Esophagus muscularis mucosa (tissue), 3 donors: ENCODE data around the gene NDRG3.

Experiments
- CTCF ChIP-seq, 3 experiments: fragments of 200-600 bp in 2 of 3; fragments of 450-650 bp in 1 of 3; sonication (generic) in 2 of 3; IDR thresholded peaks; one replicate each; pipeline ENCODE4 v1.5.1; 2017 to 2019; ENCODE audit warnings: antibody characterized with exemption in 3 of 3, mild to moderate bottlenecking in 2 of 3, moderate library complexity in 1 of 3
- EP300 ChIP-seq: sonication (generic); formaldehyde crosslinking; IDR thresholded peaks from one replicate; pipeline ENCODE4 v1.6.1; 2017; ENCODE audit warnings: antibody characterized with exemption

DNA sequence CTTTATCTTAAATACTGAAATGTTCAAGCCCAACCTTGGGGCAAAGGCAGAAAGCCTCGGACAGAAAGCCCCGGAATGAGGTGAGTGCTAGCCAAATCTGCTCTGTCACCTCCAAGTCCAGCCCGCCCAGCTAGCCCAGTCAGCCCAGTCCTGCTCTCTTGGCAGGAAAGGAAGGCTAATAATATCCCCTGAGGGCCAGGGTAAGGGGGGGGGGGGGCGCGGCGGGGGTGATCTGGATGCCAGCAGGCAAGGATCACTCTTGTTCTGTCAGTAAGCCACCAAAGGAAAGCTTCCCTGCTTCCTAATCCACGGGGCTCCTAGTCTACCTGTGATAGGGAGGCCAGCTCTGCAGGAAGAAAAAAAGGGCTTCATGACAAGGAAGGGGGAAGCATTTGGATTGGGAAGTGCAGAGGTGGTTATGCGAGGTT, 1.1 kb downstream of the NDRG3 start:
- TF ChIP-seq CTCF (IDR thresholded peaks at IDR 0.05): no peak
- no peak for TF ChIP-seq EP300
